ENCODE measurements around the gene FN3KRP.

Gene FN3KRP

DNA sequence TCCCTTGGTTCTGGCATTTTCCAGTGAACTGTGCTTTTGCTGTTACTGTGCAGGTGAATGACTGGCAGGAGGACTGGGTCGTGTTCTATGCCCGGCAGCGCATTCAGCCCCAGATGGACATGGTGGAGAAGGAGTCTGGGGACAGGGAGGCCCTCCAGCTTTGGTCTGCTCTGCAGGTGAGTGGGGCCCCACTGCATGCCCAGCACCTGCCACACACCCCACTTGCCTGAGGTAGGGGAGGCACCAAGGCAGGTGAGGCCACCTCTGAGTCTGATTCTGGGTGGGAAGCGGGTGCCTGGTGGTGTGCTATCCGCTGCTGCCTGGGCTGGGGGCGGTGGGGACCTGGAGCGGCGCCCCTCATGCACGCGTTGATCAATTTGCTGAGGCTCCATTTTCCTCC, 9.9 kb downstream of the FN3KRP start:
- peaks cover 10% of the 10 kb centered on the region; the same call in 1 of the 2 replicates for H3K36me3 ChIP-seq (ENCODE audit: insufficient read depth, low read length)
- no peaks in the 10 kb centered on the region for H3K9me3 ChIP-seq (ENCODE audit: low read depth, low read length)
- no peak overlapping the region for H3K27ac ChIP-seq
- DNase-seq (ENCODE audit: low read depth, low spot score) = no peak
- no peak overlapping the region for H3K9ac ChIP-seq (ENCODE audit: insufficient read length)
- H3K4me3 ChIP-seq = no peak overlapping the region
- TF ChIP-seq FOXP2 (optimal IDR thresholded peaks at IDR 0.05; ENCODE audit: control extremely low read depth, extremely low read length, insufficient read depth) = no peak
- TF ChIP-seq POLR2AphosphoS5 (IDR thresholded peaks at IDR 0.05; ENCODE audit: borderline replicate concordance, low read depth, low read length) = no peak
- no peak for TF ChIP-seq EZH2 (IDR thresholded peaks at IDR 0.05)

DNA sequence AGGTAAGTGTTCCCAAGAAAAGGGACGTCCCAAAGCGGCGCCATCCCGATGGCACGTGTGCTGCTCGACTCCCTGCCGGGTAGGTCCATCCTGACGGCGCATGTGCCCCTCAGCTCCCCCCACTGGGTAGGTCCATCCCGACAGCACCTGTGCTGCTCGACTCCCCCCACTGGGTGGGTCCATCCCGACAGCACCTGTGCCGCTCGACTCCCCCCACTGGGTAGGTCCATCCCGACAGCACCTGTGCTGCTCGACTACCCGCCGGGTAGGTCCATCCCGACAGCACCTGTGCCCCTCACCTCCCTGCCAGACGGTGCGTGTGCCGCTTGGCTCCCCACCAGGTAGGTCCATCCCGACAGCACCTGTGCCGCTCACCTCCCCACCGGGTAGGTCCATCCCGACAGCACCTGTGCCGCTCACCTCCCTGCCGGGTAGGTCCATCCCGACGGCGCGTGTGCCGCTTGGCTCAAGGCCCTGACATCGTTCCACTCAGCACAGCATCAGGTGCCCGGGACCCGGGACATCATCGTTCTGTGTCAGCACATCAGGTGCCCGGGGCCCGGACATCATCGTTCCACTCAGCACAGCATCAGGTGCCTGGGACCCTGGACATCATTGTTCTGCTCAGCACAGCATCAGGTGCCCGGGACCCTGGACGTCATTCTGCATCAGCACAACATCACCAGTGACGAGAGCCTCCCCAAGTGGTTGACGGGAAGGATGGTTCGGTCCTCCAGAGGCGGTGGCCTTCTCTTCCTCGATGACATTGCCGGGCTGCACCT, 13.2 kb downstream of the FN3KRP start:
- TF ChIP-seq FOXP2 (optimal IDR thresholded peaks at IDR 0.05; ENCODE audit: control extremely low read depth, extremely low read length, insufficient read depth) (no peak), POLR2AphosphoS5 (IDR thresholded peaks at IDR 0.05; ENCODE audit: borderline replicate concordance, low read depth, low read length) (no peak), EZH2 (IDR thresholded peaks at IDR 0.05) (no peak)
- no peak for DNase-seq (ENCODE audit: low read depth, low spot score)
- no peak overlapping the region for H3K27ac ChIP-seq
- H3K9me3 ChIP-seq (ENCODE audit: low read depth, low read length) = no peaks in the 10 kb centered on the region
- peaks cover 14% of the 10 kb centered on the region; the same call in 1 of the 2 replicates for H3K36me3 ChIP-seq (ENCODE audit: insufficient read depth, low read length)
- no peak overlapping the region for H3K4me3 ChIP-seq
- H3K9ac ChIP-seq (ENCODE audit: insufficient read length) = no peak overlapping the region

DNA sequence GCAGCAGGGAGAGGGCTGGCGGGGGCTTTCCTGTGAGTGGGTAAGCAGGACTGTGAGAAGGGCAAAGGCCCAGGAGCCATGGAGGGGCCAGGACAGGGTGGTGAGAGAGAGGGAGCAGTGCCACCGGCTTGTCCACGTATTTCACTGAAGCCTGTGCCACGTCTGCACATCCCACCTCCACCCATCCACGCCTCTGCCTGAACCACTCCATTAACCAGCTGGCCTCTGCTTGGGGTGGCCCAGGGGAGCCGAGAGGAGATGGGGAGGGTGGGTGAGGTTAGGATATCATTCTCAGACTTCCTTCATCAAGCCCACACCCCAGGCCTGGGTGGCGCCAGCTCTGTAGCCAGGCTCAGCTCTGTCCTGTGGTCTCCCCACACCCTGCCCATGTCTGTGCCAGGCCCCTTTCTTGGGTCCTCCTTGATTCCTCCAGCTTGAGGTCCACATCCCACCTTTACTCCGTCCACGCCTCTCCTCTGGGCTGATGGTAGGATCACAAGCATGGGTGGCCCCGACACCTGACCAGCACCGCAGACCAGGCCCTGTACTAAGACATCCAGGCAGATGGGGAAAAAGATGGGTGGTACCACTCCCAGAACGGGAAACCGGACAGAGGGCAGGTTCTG, 15.7 kb downstream of the FN3KRP start:
- no peak overlapping the region for H3K4me3 ChIP-seq
- peaks cover 12% of the 10 kb centered on the region; the same call in 1 of the 2 replicates for H3K36me3 ChIP-seq (ENCODE audit: insufficient read depth, low read length)
- no peak for DNase-seq (ENCODE audit: low read depth, low spot score)
- H3K9ac ChIP-seq (ENCODE audit: insufficient read length) = no peak overlapping the region
- TF ChIP-seq EZH2 (IDR thresholded peaks at IDR 0.05) (no peak), POLR2AphosphoS5 (IDR thresholded peaks at IDR 0.05; ENCODE audit: borderline replicate concordance, low read depth, low read length) (no peak), FOXP2 (optimal IDR thresholded peaks at IDR 0.05; ENCODE audit: control extremely low read depth, extremely low read length, insufficient read depth) (no peak)
- no peak overlapping the region for H3K27ac ChIP-seq
- no peaks in the 10 kb centered on the region for H3K9me3 ChIP-seq (ENCODE audit: low read depth, low read length)

DNA sequence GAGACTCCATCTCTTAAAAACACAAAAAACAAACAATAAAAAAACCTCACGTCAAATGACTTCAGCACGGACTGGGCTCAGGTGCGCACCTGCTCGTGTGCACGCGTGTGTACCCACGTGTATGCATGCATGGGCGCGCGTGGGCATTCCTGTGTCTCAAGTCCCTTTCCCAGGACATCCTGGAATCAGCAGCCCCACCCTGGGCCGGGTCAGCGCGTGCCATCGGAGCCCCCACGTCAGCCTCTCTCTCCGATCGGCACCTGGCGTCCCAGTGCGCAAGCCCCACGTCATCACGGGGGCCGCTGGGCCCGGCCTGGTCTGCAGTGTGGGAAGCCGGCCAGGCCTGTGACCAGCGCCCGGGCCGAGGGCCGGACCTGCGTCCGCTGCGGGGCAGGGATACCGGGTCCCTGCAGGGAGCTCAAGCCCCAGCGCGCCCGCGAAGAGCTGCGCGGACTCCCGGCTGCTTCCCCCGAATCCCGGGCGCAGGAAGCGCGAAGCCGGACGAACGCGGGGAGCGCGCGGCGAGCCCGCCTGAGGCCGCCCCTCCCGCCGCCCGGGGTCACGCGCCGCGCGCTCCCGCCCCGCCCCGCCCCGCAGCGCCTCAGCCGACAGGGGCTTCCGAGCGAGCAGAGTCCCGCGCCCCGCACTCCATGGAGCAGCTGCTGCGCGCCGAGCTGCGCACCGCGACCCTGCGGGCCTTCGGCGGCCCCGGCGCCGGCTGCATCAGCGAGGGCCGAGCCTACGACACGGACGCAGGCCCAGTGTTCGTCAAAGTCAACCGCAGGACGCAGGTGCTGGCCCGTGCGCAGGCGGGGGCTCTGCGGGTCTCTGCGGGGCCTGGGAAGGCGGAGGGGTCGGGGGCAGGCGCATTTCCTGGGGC, 18.7 kb downstream of the FN3KRP start, which contains the start of gene FN3K:
Gene FN3K, plus strand, starts transcription at position 629 of the 880 bp plus-strand sequence. Its CDS starts 22 bp downstream, at position 651.
- Histone ChIP-seq H3K27ac (no peak within 1 kb of the TSS), H3K9me3 (ENCODE audit: low read depth, low read length) (no peaks in the 10 kb centered on the region), H3K9ac (ENCODE audit: insufficient read length) (peak within 1 kb of the TSS; percentile 57), H3K36me3 (ENCODE audit: insufficient read depth, low read length) (peaks cover 13% of the 10 kb centered on the region; the same call in 1 of the 2 replicates), H3K4me3 (peak within 1 kb of the TSS; percentile 75)
- no peak for DNase-seq (ENCODE audit: low read depth, low spot score)
- TF ChIP-seq POLR2AphosphoS5 (IDR thresholded peaks at IDR 0.05; ENCODE audit: borderline replicate concordance, low read depth, low read length) = peak; percentile 34; the same call in 1 of the 2 replicates
- no peak for TF ChIP-seq EZH2 (IDR thresholded peaks at IDR 0.05)

DNA sequence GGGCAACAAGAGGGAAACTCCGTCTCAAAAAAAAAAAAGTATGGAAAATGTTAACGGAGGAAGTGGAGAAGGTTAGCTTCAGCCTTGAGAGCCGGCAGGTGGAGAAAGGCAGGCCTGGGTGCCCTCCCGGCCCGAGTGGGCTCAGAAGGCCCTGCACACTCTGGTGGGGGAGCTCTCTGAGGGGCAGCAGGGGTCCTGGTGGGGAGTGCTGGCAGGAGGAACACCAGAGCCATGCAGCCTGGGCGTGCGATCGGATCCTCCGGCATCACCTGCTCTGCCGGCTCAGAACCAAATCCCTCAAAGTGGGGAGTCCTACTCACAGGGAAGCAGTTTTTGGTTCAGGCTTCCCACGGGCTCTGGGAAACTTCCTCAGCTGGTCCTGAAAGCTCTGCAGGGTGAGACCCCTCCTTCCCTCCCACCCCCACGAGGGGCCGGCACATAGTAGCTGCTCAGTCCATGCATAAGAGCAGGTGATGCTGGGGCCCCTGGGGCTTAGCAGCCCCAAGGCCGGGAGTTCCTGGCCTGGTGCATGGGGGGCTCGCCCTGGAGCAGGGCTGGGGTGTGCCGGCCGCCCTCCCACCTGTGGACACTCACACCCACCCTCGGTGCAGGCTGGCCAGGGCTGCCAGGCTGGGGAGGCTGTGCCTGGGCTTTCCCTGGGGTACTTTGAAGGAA, 20.1 kb downstream of the FN3KRP start:
- Histone ChIP-seq H3K9me3 (ENCODE audit: low read depth, low read length) (peaks cover 4% of the 10 kb centered on the region; the same call in 1 of the 2 replicates), H3K9ac (ENCODE audit: insufficient read length) (no peak overlapping the region), H3K27ac (no peak overlapping the region), H3K36me3 (ENCODE audit: insufficient read depth, low read length) (peaks cover 25% of the 10 kb centered on the region), H3K4me3 (no peak overlapping the region)
- no peak for DNase-seq (ENCODE audit: low read depth, low spot score)
- TF ChIP-seq POLR2AphosphoS5 (IDR thresholded peaks at IDR 0.05; ENCODE audit: borderline replicate concordance, low read depth, low read length) (no peak), FOXP2 (optimal IDR thresholded peaks at IDR 0.05; ENCODE audit: control extremely low read depth, extremely low read length, insufficient read depth) (no peak), EZH2 (IDR thresholded peaks at IDR 0.05) (no peak)

DNA sequence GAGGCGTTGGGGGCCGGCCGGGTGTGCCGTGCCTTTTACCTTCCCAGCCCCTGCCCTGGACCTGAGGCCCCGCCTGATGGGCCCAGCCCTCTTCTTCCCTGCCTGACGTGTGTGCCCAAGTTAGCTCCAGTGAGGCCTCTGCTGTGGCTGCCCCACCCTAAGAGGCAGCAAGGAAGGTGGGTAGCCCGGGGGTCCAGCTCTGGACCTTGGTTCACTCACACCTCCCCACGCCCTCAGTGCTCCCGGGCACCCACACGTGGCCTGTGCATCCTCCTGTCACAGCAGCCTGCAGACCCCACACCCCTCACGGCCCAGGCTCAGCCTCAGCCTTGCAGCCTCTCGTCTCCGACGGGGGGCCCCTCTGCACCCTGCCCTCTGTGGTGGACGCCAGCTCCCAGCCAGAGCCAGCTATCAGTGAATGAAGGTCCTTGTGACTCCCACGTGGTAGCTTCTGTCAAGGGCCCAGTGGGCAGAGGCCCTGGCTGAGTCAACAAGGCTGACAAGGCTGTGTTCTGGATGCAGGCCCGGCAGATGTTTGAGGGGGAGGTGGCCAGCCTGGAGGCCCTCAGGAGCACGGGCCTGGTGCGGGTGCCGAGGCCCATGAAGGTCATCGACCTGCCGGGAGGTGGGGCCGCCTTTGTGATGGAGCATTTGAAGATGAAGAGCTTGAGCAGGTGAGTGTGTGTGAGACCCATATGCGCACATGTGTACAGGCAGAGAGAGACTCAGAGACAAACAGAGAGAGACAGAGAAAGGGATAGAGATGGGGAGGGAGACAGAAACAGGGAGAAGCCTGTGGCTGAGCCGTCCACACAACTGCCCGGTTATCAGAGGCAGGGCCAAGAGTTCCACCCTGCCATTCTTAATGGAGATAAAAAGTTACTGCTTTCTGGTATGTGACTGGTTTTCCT, 21.7 kb downstream of the FN3KRP start:
- H3K27ac ChIP-seq = no peak overlapping the region
- no peak for DNase-seq (ENCODE audit: low read depth, low spot score)
- no peak overlapping the region for H3K9ac ChIP-seq (ENCODE audit: insufficient read length)
- H3K4me3 ChIP-seq = no peak overlapping the region
- peaks cover 22% of the 10 kb centered on the region for H3K36me3 ChIP-seq (ENCODE audit: insufficient read depth, low read length)
- peaks cover 4% of the 10 kb centered on the region; the same call in 1 of the 2 replicates for H3K9me3 ChIP-seq (ENCODE audit: low read depth, low read length)
- TF ChIP-seq FOXP2 (optimal IDR thresholded peaks at IDR 0.05; ENCODE audit: control extremely low read depth, extremely low read length, insufficient read depth) = no peak
- no peak for TF ChIP-seq EZH2 (IDR thresholded peaks at IDR 0.05)
- TF ChIP-seq POLR2AphosphoS5 (IDR thresholded peaks at IDR 0.05; ENCODE audit: borderline replicate concordance, low read depth, low read length) = no peak

Data from SK-N-MC (cell line).